OCI-LY7 (cell line): Measurements from ENCODE around the gene SLC24A4. TPM values are rescaled to one million over a fixed set of nuclear protein-coding genes. Genes with fewer than 3 reads are reported as not detected.

Experiments used
- BruUV-seq: library from RNA; stranded (reverse); fragments of 400-500 nt; replicated peaks from 2 replicates; lab custom pipeline; 2021; lab: Mats Ljungman, UMichigan
- CTCF ChIA-PET: fragments of 300-600 bp; sonication (Branson Sonifier 250); formaldehyde crosslinking; loops from one replicate; lab custom pipeline; 2022; ENCODE audit warnings: antibody characterized with exemption; ENCODE audit not compliant: unreplicated experiment; lab: Charles Lee
- POLR2A ChIA-PET: fragments of 300-600 bp; sonication (Branson Sonifier 250); formaldehyde crosslinking; loops from one replicate; lab custom pipeline; 2022; ENCODE audit warnings: antibody characterized with exemption; lab: Charles Lee
- DNase-seq: peaks from one replicate; pipeline ENCODE4 v3.0.0-alpha.2; 2015; ENCODE audit warnings: low spot score
- H2AFZ ChIP-seq: fragments of 200-600 bp; sonication (generic), shearing (Covaris generic); 2 replicates; pipeline ENCODE4 v1.6.1; 2014; ENCODE audit warnings: mild to moderate bottlenecking, antibody characterized with exemption, low read length, moderate library complexity
- H3K27ac ChIP-seq: fragments of 200-600 bp; sonication (generic); 2 replicates; pipeline ENCODE4 v1.5.1; 2014; ENCODE audit warnings: mixed run types, low read depth, mild to moderate bottlenecking, moderate library complexity, low read length, inconsistent platforms; ENCODE audit not compliant: poor library complexity, severe bottlenecking
- H3K36me3 ChIP-seq: fragments of 200-600 bp; sonication (generic); 2 replicates; pipeline ENCODE4 v1.6.1; 2014; ENCODE audit warnings: mild to moderate bottlenecking, antibody characterized with exemption, low read length, moderate library complexity, mixed read lengths; ENCODE audit not compliant: insufficient read depth
- H3K4me1 ChIP-seq: fragments of 200-600 bp; sonication (generic); 2 replicates; pipeline ENCODE4 v1.5.1; 2014; ENCODE audit warnings: mild to moderate bottlenecking, low read length; ENCODE audit not compliant: insufficient read depth, poor library complexity, severe bottlenecking
- H3K4me2 ChIP-seq: fragments of 200-600 bp; sonication (generic); 2 replicates; pipeline ENCODE4 v1.6.1; 2014; ENCODE audit warnings: mild to moderate bottlenecking, low read length
- H3K4me3 ChIP-seq: fragments of 200-600 bp; sonication (generic); 2 replicates; pipeline ENCODE4 v1.5.1; 2014; ENCODE audit warnings: mild to moderate bottlenecking, low read depth, low read length; ENCODE audit not compliant: poor library complexity, severe bottlenecking
- H3K79me2 ChIP-seq: fragments of 200-600 bp; sonication (generic); 2 replicates; pipeline ENCODE4 v1.6.1; 2016; ENCODE audit warnings: low read depth, mild to moderate bottlenecking, low read length, moderate library complexity, mixed read lengths; ENCODE audit not compliant: insufficient read depth
- H3K9me2 ChIP-seq: fragments of 200-600 bp; sonication (generic); 2 replicates; pipeline ENCODE4 v1.6.1; 2016; ENCODE audit warnings: mild to moderate bottlenecking, low read length, mixed read lengths; ENCODE audit not compliant: insufficient read depth
- H3K9me3 ChIP-seq: fragments of 200-600 bp; sonication (generic); 2 replicates; pipeline ENCODE4 v1.6.1; 2014; ENCODE audit warnings: mild to moderate bottlenecking, mixed run types, low read length, mixed read lengths
- H4K20me1 ChIP-seq: fragments of 200-600 bp; sonication (generic); 2 replicates; pipeline ENCODE4 v1.6.1; 2014; ENCODE audit warnings: mild to moderate bottlenecking, antibody characterized with exemption, low read length, moderate library complexity, mixed read lengths; ENCODE audit not compliant: insufficient read depth
- CTCF ChIP-seq: fragments of 200-600 bp; sonication (generic); conservative IDR thresholded peaks from 2 replicates; pipeline ENCODE4 v1.5.1; 2014; ENCODE audit warnings: mild to moderate bottlenecking, antibody characterized with exemption, low read length, moderate library complexity, mixed read lengths
- EZH2phosphoT487 ChIP-seq: fragments of 200-600 bp; sonication (generic); IDR thresholded peaks from 2 replicates; pipeline ENCODE4 v1.6.1; 2018; ENCODE audit warnings: low read depth, borderline replicate concordance, mild to moderate bottlenecking, mixed run types, antibody characterized with exemption, low read length, moderate library complexity, mixed read lengths
- intact Hi-C: fragments of 100-400 bp; cut with micrococcal nuclease; formaldehyde crosslinking; loops from one replicate; pipeline ENCODE4 v1.10.0; 2022; ENCODE audit not compliant: unreplicated experiment
- total RNA-seq, 2 experiments: library from RNA; depleted of rRNA in 1 of 2; stranded (reverse); fragments of >200 nt in 1 of 2; shearing (Covaris generic) in 1 of 2; gene quantifications; 2 replicates each; pipeline ENCODE4 v1.2.3, GENCODE V29; 2014 to 2022

SLC24A4 gene
- total RNA-seq, 2 experiments from 2014 or later: not detected

- POLR2A ChIA-PET: interaction anchor here (0.5 to 0.8 kb wide), 3 partner anchors 196 to 804 kb away, joined by 3 to 4 read pairs (median 3); no protein-coding TSS in a partner anchor
- Histone ChIP-seq H2AFZ (no peak overlapping the region), H3K79me2 (no peaks in the 10 kb centered on the region), H3K9me2 (no peaks in the 10 kb centered on the region), H3K9me3 (no peaks in the 10 kb centered on the region), H3K4me2 (no peak overlapping the region), H3K4me3 (no peak overlapping the region), H3K4me1 (no peaks in the 10 kb centered on the region), H3K27ac (no peak overlapping the region), H3K36me3 (no peaks in the 10 kb centered on the region), H4K20me1 (no peaks in the 10 kb centered on the region)
- TF ChIP-seq CTCF: no peak
- TF ChIP-seq EZH2phosphoT487: no peak
- DNase-seq: no peak
- BruUV-seq: no TSS peak
- CTCF ChIA-PET: no interaction called here
- intact Hi-C loops: no loop called here
These were observed 123.8 kb downstream of the SLC24A4 start for GRCh38 chr14:92446771-92447170.

GRCh38 chr14:92447416-92448197 lies 124.6 kb downstream of the SLC24A4 start:
- no TSS peak for BruUV-seq
- H3K4me3 ChIP-seq: no peak overlapping the region
- ChIA-PET POLR2A (interaction anchor here (0.8 kb wide), 1 partner anchor 380 kb away, joined by 3 read pairs; no protein-coding TSS in a partner anchor), CTCF (no interaction called here)
- H3K27ac ChIP-seq: no peak overlapping the region
- H3K36me3 ChIP-seq: no peaks in the 10 kb centered on the region
- H4K20me1 ChIP-seq: no peaks in the 10 kb centered on the region
- no peak for DNase-seq
- no peak overlapping the region for H3K4me2 ChIP-seq
- H3K9me2 ChIP-seq: no peaks in the 10 kb centered on the region
- H3K4me1 ChIP-seq: no peaks in the 10 kb centered on the region
- no peaks in the 10 kb centered on the region for H3K9me3 ChIP-seq
- intact Hi-C loops: no loop called here
- TF ChIP-seq CTCF (no peak), EZH2phosphoT487 (no peak)
- H2AFZ ChIP-seq: no peak overlapping the region
- H3K79me2 ChIP-seq: no peaks in the 10 kb centered on the region

- Histone ChIP-seq H4K20me1 (no peaks in the 10 kb centered on the region), H3K9me3 (no peaks in the 10 kb centered on the region), H3K27ac (no peak overlapping the region), H3K9me2 (no peaks in the 10 kb centered on the region), H3K79me2 (no peaks in the 10 kb centered on the region), H3K4me3 (no peak overlapping the region), H2AFZ (no peak overlapping the region), H3K36me3 (no peaks in the 10 kb centered on the region), H3K4me2 (no peak overlapping the region), H3K4me1 (no peaks in the 10 kb centered on the region)
- CTCF ChIA-PET: interaction anchor here (0.5 to 0.6 kb wide), 2 partner anchors 135 to 150 kb away, joined by 3 read pairs; no protein-coding TSS in a partner anchor
- intact Hi-C loops: no loop called here
- POLR2A ChIA-PET: interaction anchor here (0.5 kb wide), 1 partner anchor 328 kb away, joined by 3 read pairs; no protein-coding TSS in a partner anchor
- BruUV-seq: no TSS peak
- TF ChIP-seq CTCF (no peak), EZH2phosphoT487 (no peak)
- no peak for DNase-seq
These were observed 125.8 kb downstream of the SLC24A4 start for GRCh38 chr14:92448786-92449185.
